NB4 (cell line): ENCODE measurements around the gene REEP6.

ENCODE experiments used
- DNase-seq: peaks from one replicate; pipeline ENCODE4 v3.0.0; 2010; ENCODE audit warnings: low read depth
- H3K4me3 ChIP-seq: one replicate; pipeline ENCODE4 v1.5.1; 2011; ENCODE audit warnings: mild to moderate bottlenecking, low read depth, low read length, moderate library complexity
- MAX ChIP-seq: IDR thresholded peaks from 2 replicates; pipeline ENCODE4 v1.6.1; 2011; ENCODE audit warnings: low read depth, low read length
- MYC ChIP-seq: IDR thresholded peaks from 2 replicates; pipeline ENCODE4 v1.6.1; 2011; ENCODE audit warnings: low read depth, low read length
- POLR2A ChIP-seq: IDR thresholded peaks from 2 replicates; pipeline ENCODE4 v1.6.1; 2011; ENCODE audit warnings: mild to moderate bottlenecking; ENCODE audit not compliant: insufficient read length; ENCODE audit errors: extremely low read depth
- TF ChIP-seq, protein P1 (sequence below): IDR thresholded peaks from one replicate; pipeline ENCODE4 v1.5.1; 2012; ENCODE audit warnings: low read depth, low read length

Gene REEP6

GRCh38 chr19:1505991-1506881, 15.3 kb downstream of the REEP6 start:
- no peak for DNase-seq
- TF ChIP-seq MAX (no peak), MYC (no peak), POLR2A (no peak)
- TF ChIP-seq, protein P1, sequence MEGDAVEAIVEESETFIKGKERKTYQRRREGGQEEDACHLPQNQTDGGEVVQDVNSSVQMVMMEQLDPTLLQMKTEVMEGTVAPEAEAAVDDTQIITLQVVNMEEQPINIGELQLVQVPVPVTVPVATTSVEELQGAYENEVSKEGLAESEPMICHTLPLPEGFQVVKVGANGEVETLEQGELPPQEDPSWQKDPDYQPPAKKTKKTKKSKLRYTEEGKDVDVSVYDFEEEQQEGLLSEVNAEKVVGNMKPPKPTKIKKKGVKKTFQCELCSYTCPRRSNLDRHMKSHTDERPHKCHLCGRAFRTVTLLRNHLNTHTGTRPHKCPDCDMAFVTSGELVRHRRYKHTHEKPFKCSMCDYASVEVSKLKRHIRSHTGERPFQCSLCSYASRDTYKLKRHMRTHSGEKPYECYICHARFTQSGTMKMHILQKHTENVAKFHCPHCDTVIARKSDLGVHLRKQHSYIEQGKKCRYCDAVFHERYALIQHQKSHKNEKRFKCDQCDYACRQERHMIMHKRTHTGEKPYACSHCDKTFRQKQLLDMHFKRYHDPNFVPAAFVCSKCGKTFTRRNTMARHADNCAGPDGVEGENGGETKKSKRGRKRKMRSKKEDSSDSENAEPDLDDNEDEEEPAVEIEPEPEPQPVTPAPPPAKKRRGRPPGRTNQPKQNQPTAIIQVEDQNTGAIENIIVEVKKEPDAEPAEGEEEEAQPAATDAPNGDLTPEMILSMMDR = no peak
- H3K4me3 ChIP-seq = no peak overlapping the region

GRCh38 chr19:1507192-1507660, 16.2 kb downstream of the REEP6 start:
- no peak for TF ChIP-seq POLR2A
- TF ChIP-seq MAX = no peak
- TF ChIP-seq MYC = no peak
- TF ChIP-seq, protein P1 = no peak
- no peak overlapping the region for H3K4me3 ChIP-seq
- DNase-seq = no peak

- peak; percentile 87 for DNase-seq
- H3K4me3 ChIP-seq = no peak overlapping the region
- TF ChIP-seq POLR2A (no peak), MAX (peak; percentile 79), MYC (peak; percentile 29; the same call in 1 of the 2 replicates)
- TF ChIP-seq, protein P1 = no peak
Observed at GRCh38 chr19:1507763-1508506, 17.0 kb downstream of the REEP6 start.

GRCh38 chr19:1508507-1508856, 17.5 kb downstream of the REEP6 start:
- TF ChIP-seq, protein P1 = no peak
- TF ChIP-seq MYC = no peak
- no peak for TF ChIP-seq POLR2A
- TF ChIP-seq MAX = no peak
- H3K4me3 ChIP-seq = no peak overlapping the region
- DNase-seq = no peak

DNA sequence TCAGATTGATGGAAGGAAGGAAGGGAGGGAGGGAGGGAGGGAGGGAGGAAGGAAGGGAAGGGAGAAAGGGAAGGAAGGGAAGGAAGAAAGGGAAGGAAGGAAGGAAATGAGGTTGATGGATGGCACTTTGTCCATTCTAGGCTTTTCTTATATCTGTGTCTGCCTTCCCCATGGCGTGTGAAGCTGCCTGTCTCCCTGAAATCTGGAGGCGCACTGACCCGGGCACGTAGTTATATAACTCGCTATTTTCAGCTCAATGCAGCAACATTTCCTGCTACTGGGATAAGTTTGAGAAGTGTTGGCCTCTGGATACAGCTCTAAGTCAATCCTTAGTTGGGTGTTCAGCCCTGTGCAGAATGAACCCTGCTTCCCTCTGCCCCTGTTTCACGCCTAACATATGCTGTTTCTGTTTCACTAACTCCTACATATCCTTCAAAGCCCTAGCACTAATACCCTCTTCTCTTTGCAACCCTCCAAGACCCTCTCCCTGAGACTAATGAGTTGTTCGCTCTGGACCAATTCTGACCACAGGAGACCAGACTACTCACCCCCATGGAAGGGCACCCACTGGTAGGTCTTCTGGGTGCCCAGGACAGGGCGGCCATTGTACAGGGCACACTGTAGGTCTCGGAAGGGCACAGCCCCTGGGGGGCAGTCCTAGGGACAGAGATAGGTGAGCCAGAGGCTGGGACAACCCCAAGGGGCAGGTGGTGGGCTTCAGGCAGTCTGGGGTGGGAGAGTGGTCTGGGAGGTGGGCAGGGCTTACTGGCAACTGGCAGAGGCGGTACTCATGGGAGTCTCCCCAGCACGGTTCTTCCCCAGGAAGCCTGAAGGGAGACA, 18.8 kb downstream of the REEP6 start:
- TF ChIP-seq POLR2A = no peak
- TF ChIP-seq, protein P1 = no peak
- no peak for TF ChIP-seq MAX
- TF ChIP-seq MYC = no peak
- H3K4me3 ChIP-seq = no peak overlapping the region
- no peak for DNase-seq
